HG02571 (cell line): Measurements from ENCODE around the gene PLEKHD1.
"Not testable (repeated sequence)": the region's sequence is repeated elsewhere in the genome, so short reads cannot be mapped to it uniquely, and the experiment has no call there.

Experiments
- ATAC-seq: cut with Tn5 transposase; IDR thresholded peaks from one replicate; pipeline ENCODE4 v1.9.1; 2021; ENCODE audit warnings: mild to moderate bottlenecking, moderate library complexity; ENCODE audit not compliant: unreplicated experiment

The PLEKHD1 gene

GRCh38 chr14:69481815-69482568 lies 2.5 kb upstream of the PLEKHD1 start:
- ATAC-seq, result peak; percentile 88

GRCh38 chr14:69483765-69484443 lies 624 bp upstream of the PLEKHD1 start:
- ATAC-seq, result no peak

- ATAC-seq, result no peak
Measured at GRCh38 chr14:69485315-69485660, 760 bp downstream of the PLEKHD1 start.

GRCh38 chr14:69485701-69486100 lies 1.2 kb downstream of the PLEKHD1 start:
- no peak for ATAC-seq

GRCh38 chr14:69487226-69487625 lies 2.7 kb downstream of the PLEKHD1 start:
- ATAC-seq, result no peak

- ATAC-seq, result no peak
Measured at GRCh38 chr14:69487771-69488170, 3.2 kb downstream of the PLEKHD1 start.

GRCh38 chr14:69489495-69489894 lies 5.0 kb downstream of the PLEKHD1 start:
- no peak for ATAC-seq

GRCh38 chr14:69490219-69490918 lies 5.8 kb downstream of the PLEKHD1 start:
- ATAC-seq, result no peak

GRCh38 chr14:69491193-69491592 lies 6.7 kb downstream of the PLEKHD1 start:
- ATAC-seq, result no peak

GRCh38 chr14:69493038-69493437 lies 8.5 kb downstream of the PLEKHD1 start:
- ATAC-seq, result no peak

- ATAC-seq, result no peak
Measured at GRCh38 chr14:69493791-69494190, 9.3 kb downstream of the PLEKHD1 start.

GRCh38 chr14:69495341-69495921 lies 10.9 kb downstream of the PLEKHD1 start:
- no peak for ATAC-seq

GRCh38 chr14:69497866-69498265 lies 13.3 kb downstream of the PLEKHD1 start:
- not testable (repeated sequence) for ATAC-seq

- not testable (repeated sequence) for ATAC-seq
Measured at GRCh38 chr14:69498286-69498685, 13.8 kb downstream of the PLEKHD1 start.

- ATAC-seq, result no peak
Measured at GRCh38 chr14:69499436-69499835, 14.9 kb downstream of the PLEKHD1 start.

GRCh38 chr14:69500096-69500495 lies 15.6 kb downstream of the PLEKHD1 start:
- ATAC-seq, result no peak

GRCh38 chr14:69500736-69501135 lies 16.2 kb downstream of the PLEKHD1 start:
- no peak for ATAC-seq

GRCh38 chr14:69501423-69501838 lies 16.9 kb downstream of the PLEKHD1 start:
- no peak for ATAC-seq

- no peak for ATAC-seq
Measured at GRCh38 chr14:69504775-69505174, 20.2 kb downstream of the PLEKHD1 start.

GRCh38 chr14:69505338-69506240 lies 21.1 kb downstream of the PLEKHD1 start:
- no peak for ATAC-seq

GRCh38 chr14:69506241-69506595 lies 21.7 kb downstream of the PLEKHD1 start:
- ATAC-seq, result no peak
